GM12878 (cell line): ENCODE measurements around the gene DEK. TPM values are rescaled to one million over a fixed set of nuclear protein-coding genes. Genes with fewer than 3 reads are reported as not detected.

Experiments used
- CBX5 ChIP-seq: sonication (generic); IDR thresholded peaks from 2 replicates; pipeline ENCODE4 v1.6.1; 2016; ENCODE audit warnings: low read depth, moderate library complexity, mild to moderate bottlenecking, inconsistent platforms
- CREB1 ChIP-seq: IDR thresholded peaks from 2 replicates; pipeline ENCODE4 v1.6.1; 2012; ENCODE audit warnings: low read depth, mild to moderate bottlenecking, inconsistent platforms
- E2F4 ChIP-seq: IDR thresholded peaks from 2 replicates; pipeline ENCODE4 v1.6.1; 2012; ENCODE audit warnings: low read depth, low read length, improper control_type of control experiment
- GABPA ChIP-seq: IDR thresholded peaks from 2 replicates; pipeline ENCODE4 v1.6.1; 2014; ENCODE audit warnings: antibody characterized with exemption, low read depth, mild to moderate bottlenecking, inconsistent platforms
- HCFC1 ChIP-seq: fragments of 150-350 bp; IDR thresholded peaks from 2 replicates; pipeline ENCODE4 v1.6.1; 2014; ENCODE audit warnings: low read length
- NR2C2 ChIP-seq: IDR thresholded peaks from 2 replicates; pipeline ENCODE4 v1.6.1; 2011; ENCODE audit warnings: borderline replicate concordance, low read depth; ENCODE audit not compliant: control insufficient read depth, insufficient read length
- PML ChIP-seq: IDR thresholded peaks from 2 replicates; pipeline ENCODE4 v1.6.1; 2012; ENCODE audit warnings: low read length, inconsistent platforms
- POU2F2 ChIP-seq: IDR thresholded peaks from 3 replicates; pipeline ENCODE4 v1.6.1; 2011; ENCODE audit warnings: low read depth, mild to moderate bottlenecking, low read length, borderline replicate concordance
- STAT1 ChIP-seq: fragments of 450-650 bp; conservative IDR thresholded peaks from 2 replicates; pipeline ENCODE4 v1.6.1; 2014; ENCODE audit warnings: antibody characterized with exemption, mild to moderate bottlenecking
- TAF1 ChIP-seq: IDR thresholded peaks from 2 replicates; pipeline ENCODE4 v1.6.1; 2011; ENCODE audit warnings: mild to moderate bottlenecking, low read depth, low read length, borderline replicate concordance
- TCF7 ChIP-seq: IDR thresholded peaks from 2 replicates; pipeline ENCODE4 v1.6.1; 2014; ENCODE audit warnings: antibody characterized with exemption, borderline replicate concordance
- ZNF24 ChIP-seq: fragments of 450-650 bp; IDR thresholded peaks from 2 replicates; pipeline ENCODE4 v1.6.1; 2017; ENCODE audit warnings: antibody characterized with exemption, mild to moderate bottlenecking
- ZNF274 ChIP-seq: IDR thresholded peaks from one replicate; pipeline ENCODE4 v1.8.0; 2011; ENCODE audit not compliant: insufficient read length, insufficient read depth
- ZNF622 ChIP-seq: fragments of 450-650 bp; IDR thresholded peaks from 2 replicates; pipeline ENCODE4 v1.6.1; 2017; ENCODE audit warnings: mild to moderate bottlenecking, inconsistent platforms
- polyA plus RNA-seq, 11 experiments: library from polyadenylated mRNA; depleted of rRNA in 4 of 11; unstranded in 6 of 11; stranded (reverse) in 5 of 11; fragments of >200 nt; fragmentation: Nextera tagmentation in 4 of 11; fragmentation: Illumina TruSeq in 1 of 11; extraction: Ambion mirVana in 4 of 11; extraction: Trizol in 1 of 11; gene quantifications; 1 replicate in 1 of 11; 2 replicates in 10 of 11; pipeline versions ENCODE4 v1.2.1 to v1.2.3, GENCODE V29; 2011 to 2016; ENCODE audit warnings: inconsistent platforms in 2 of 11, missing spikeins in 2 of 11, low read depth in 1 of 11
- total RNA-seq, 4 experiments: library from RNA; depleted of rRNA in 3 of 4; stranded (reverse); fragments of >200 nt in 3 of 4; fragmentation: Illumina TruSeq in 1 of 4; extraction: Trizol in 1 of 4; gene quantifications; 2 replicates each; pipeline versions ENCODE4 v1.2.1 to v1.2.3, GENCODE V29; 2013 to 2021

The DEK gene
- total and polyA plus RNA-seq, 10 of the 15 experiments (the other 5 are each of a cell fraction or from before 2014, with no cell fraction given) = 111 to 346 (median 196) TPM

- TF ChIP-seq ZNF24 (peak; percentile 48; the same call in 1 of the 2 replicates), TCF7 (no peak), CBX5 (0 out of 2 replicates have a peak, but pooled peaks have one; percentile 64), HCFC1 (no peak), E2F4 (no peak), TAF1 (peak; percentile 15; the same call in 1 of the 2 replicates), STAT1 (no peak), ZNF622 (no peak), POU2F2 (peak; percentile 60; the same call in 1 of the 3 replicates), ZNF274 (no peak), GABPA (peak; percentile 33; the same call in 1 of the 2 replicates), CREB1 (0 out of 2 replicates have a peak, but pooled peaks have one; percentile 26), NR2C2 (no peak), PML (peak; percentile 77; the same call in 1 of the 2 replicates)
Observed at GRCh38 chr6:18262702-18263417, 1.5 kb downstream of the DEK start (continued).
